IPS DF 6.9 (cell line): ENCODE results near the gene BOK.

Experiments used
- DNase-seq: peaks from one replicate; pipeline ENCODE4 v3.0.0-alpha.2; 2013; ENCODE audit warnings: low read depth, low spot score
- H3K27ac ChIP-seq: one replicate; pipeline ENCODE4 v1.5.1; 2013; ENCODE audit warnings: low read length, control low read depth
- H3K27me3 ChIP-seq: 2 replicates; pipeline ENCODE4 v1.6.1; 2013; ENCODE audit warnings: mild to moderate bottlenecking, low read length; ENCODE audit not compliant: control insufficient read depth, insufficient read depth
- H3K36me3 ChIP-seq: 2 replicates; pipeline ENCODE4 v1.6.1; 2013; ENCODE audit warnings: low read length; ENCODE audit not compliant: control insufficient read depth, insufficient read depth
- H3K4me1 ChIP-seq: 2 replicates; pipeline ENCODE4 v1.6.1; 2013; ENCODE audit warnings: low read length; ENCODE audit not compliant: control insufficient read depth, insufficient read depth
- H3K4me3 ChIP-seq: 2 replicates; pipeline ENCODE4 v1.5.1; 2013; ENCODE audit warnings: mild to moderate bottlenecking, low read length
- H3K9me3 ChIP-seq: 2 replicates; pipeline ENCODE4 v1.6.1; 2013; ENCODE audit warnings: low read length, inconsistent platforms; ENCODE audit not compliant: control insufficient read depth, insufficient read depth
- WGBS: extraction: QIAGEN DNeasy Blood & Tissue Kit; methylation state at CpG from one replicate; pipeline ENCODE4 v1.1.7; 2013; ENCODE audit warnings: mixed read lengths, missing lambda C conversion rate; ENCODE audit not compliant: insufficient read length, insufficient coverage; 5-methylcytosine and 5-hydroxymethylcytosine counted together

BOK gene

GRCh38 chr2:241602720-241603119, 44.2 kb downstream of the BOK start:
- no peak overlapping the region for H3K27ac ChIP-seq
- no peaks in the 10 kb centered on the region; the same call in 1 of the 2 replicates for H3K36me3 ChIP-seq
- WGBS, result no CpG with 5 or more reads among the region's 17 CpGs
- H3K4me1 ChIP-seq, result no peaks in the 10 kb centered on the region
- H3K9me3 ChIP-seq, result no peaks in the 10 kb centered on the region
- no peak overlapping the region for H3K4me3 ChIP-seq
- no peak for DNase-seq
- no peaks in the 10 kb centered on the region for H3K27me3 ChIP-seq

- DNase-seq, result no peak
- WGBS, result no CpG with 5 or more reads among the region's 5 CpGs
- H3K27me3 ChIP-seq, result no peaks in the 10 kb centered on the region
These were observed 45.1 kb downstream of the BOK start for GRCh38 chr2:241603686-241604085.

GRCh38 chr2:241606186-241606585, 47.6 kb downstream of the BOK start:
- Histone ChIP-seq H3K27ac (no peak overlapping the region), H3K27me3 (no peaks in the 10 kb centered on the region), H3K9me3 (no peaks in the 10 kb centered on the region), H3K4me3 (no peak overlapping the region), H3K4me1 (no peaks in the 10 kb centered on the region), H3K36me3 (no peaks in the 10 kb centered on the region; the same call in 1 of the 2 replicates)
- WGBS, result no CpG with 5 or more reads among the region's 8 CpGs
- no peak for DNase-seq

More at GRCh38 chr2:241603686-241604085, 45.1 kb downstream of the BOK start:
- H3K9me3 ChIP-seq, result no peaks in the 10 kb centered on the region
- no peaks in the 10 kb centered on the region for H3K4me1 ChIP-seq
- H3K36me3 ChIP-seq, result no peaks in the 10 kb centered on the region; the same call in 1 of the 2 replicates
- H3K27ac ChIP-seq, result no peak overlapping the region
- H3K4me3 ChIP-seq, result no peak overlapping the region

DNA sequence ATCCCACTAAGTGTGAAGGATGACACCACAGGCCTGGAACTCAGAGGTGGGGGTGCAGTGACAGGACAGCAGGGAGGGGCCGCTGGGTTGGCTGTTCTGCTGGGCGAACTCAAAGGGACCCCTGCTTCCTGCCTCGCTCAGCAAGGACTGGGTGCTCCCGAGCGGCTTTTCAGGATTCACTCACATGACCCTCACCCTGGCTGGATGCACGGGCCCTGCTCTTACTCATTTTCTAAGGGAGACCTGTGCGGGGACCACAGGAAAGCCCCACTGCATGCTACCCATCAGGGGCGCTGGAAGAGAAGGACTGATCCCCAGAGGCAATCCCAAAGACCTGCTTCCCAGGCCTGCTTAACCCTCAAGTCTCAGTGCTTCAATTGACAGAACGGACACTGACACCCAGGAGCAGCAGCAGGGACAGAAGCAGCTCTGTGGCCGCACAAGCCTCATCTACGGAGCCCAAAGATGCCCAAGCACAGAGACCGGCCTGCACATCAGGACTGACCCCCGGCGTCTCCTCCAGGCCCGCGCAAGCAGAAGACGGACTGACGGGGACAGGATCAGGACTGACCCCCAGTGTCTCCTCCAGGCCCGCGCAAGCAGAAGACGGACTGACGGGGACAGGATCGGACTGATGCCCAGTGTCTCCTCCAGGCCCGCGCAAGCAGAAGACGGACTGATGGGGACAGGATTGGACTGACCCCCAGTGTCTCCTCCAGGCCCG, 48.8 kb downstream of the BOK start:
- no peaks in the 10 kb centered on the region for H3K9me3 ChIP-seq
- H3K27ac ChIP-seq, result no peak overlapping the region
- no peak overlapping the region for H3K4me3 ChIP-seq
- DNase-seq, result no peak
- H3K36me3 ChIP-seq, result no peaks in the 10 kb centered on the region; the same call in 1 of the 2 replicates
- H3K27me3 ChIP-seq, result no peaks in the 10 kb centered on the region
- WGBS, result no CpG with 5 or more reads among the region's 27 CpGs
- no peaks in the 10 kb centered on the region for H3K4me1 ChIP-seq

- no peak overlapping the region for H3K4me3 ChIP-seq
- H3K9me3 ChIP-seq, result no peaks in the 10 kb centered on the region
- no peaks in the 10 kb centered on the region for H3K27me3 ChIP-seq
- H3K27ac ChIP-seq, result no peak overlapping the region
- WGBS, result no CpG with 5 or more reads among the region's 10 CpGs
- H3K36me3 ChIP-seq, result no peaks in the 10 kb centered on the region
- H3K4me1 ChIP-seq, result no peaks in the 10 kb centered on the region
- DNase-seq, result no peak
These were observed 50.3 kb downstream of the BOK start for GRCh38 chr2:241608881-241609280.

GRCh38 chr2:241609859-241610793, 51.6 kb downstream of the BOK start:
- H3K4me3 ChIP-seq, result peak overlapping the region; percentile 51; the same call in 1 of the 2 replicates
- no peaks in the 10 kb centered on the region for H3K9me3 ChIP-seq
- peak; percentile 88 for DNase-seq
- no peaks in the 10 kb centered on the region for H3K36me3 ChIP-seq
- H3K27me3 ChIP-seq, result no peaks in the 10 kb centered on the region
- WGBS, result no CpG with 5 or more reads among the region's 76 CpGs
- no peak overlapping the region for H3K27ac ChIP-seq
- no peaks in the 10 kb centered on the region for H3K4me1 ChIP-seq

DNA sequence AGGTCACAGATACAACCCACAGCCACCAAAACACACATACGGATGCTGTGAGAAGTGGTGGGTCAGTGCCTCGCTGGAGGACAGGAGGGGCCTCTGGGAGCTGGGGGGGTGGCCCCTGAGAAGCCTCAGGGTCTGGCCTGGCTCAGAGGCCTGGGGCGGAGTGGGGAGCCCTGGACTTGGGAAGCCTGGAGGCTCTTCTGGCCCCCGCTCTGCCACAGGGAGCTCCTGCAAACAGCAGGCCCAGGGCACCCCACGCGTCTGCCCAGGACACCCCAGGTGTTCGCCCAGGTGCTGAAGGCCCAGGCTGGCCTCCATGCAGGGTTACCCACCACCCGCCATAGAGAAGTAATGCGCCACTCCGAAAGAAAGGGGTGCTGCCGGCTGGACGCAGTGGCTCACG, 52.5 kb downstream of the BOK start:
- Histone ChIP-seq H3K4me1 (no peaks in the 10 kb centered on the region), H3K4me3 (no peak overlapping the region)

DNA sequence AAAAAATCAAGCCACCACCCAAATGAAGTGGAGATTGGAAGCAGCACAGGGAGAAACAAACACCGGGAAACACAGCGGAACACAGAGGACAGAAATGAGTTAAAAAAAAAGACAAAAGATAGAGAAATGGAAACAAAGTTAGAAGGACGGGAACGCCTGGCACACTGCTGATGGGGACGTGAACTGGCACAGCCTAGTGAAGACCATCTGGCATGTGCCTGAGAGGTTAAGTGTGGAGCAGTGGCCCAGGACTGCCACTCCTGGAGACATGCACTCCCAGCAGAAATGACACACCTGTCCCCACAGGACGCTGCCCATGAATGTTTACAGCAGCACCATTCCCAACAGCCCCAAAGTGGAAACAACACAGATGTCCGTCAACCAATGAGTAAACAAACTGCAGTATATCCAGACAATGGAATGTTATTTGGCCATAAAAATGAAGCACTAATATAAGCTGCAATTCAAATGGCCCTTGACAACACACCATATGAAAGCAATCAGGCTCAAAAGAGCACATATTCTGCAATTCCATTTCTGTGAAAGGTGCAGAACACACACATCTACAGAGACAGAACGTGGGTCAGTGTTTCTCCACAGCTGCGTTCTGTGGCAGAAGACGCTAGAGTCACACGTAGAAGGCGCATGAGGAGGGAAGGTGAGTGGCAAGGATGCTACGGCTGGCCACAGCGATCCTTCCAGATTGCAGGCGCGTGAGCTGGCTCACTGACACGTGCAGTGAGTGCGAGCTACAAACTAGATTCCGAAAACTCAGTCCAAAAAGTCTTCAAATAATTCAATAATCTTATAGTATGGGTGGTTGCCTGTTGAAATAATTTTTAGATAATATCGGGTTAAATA, 53.8 kb downstream of the BOK start:
- no peak for DNase-seq
- no peaks in the 10 kb centered on the region for H3K27me3 ChIP-seq
- no CpG with 5 or more reads among the region's 20 CpGs for WGBS
- no peak overlapping the region for H3K27ac ChIP-seq
- H3K4me3 ChIP-seq, result no peak overlapping the region
- no peaks in the 10 kb centered on the region for H3K9me3 ChIP-seq
- no peaks in the 10 kb centered on the region for H3K36me3 ChIP-seq
- no peaks in the 10 kb centered on the region; the same call in 1 of the 2 replicates for H3K4me1 ChIP-seq

More for the DNA sequence above, 52.5 kb downstream of the BOK start:
- H3K36me3 ChIP-seq, result no peaks in the 10 kb centered on the region
- no CpG with 5 or more reads among the region's 13 CpGs for WGBS
- DNase-seq, result no peak
- no peaks in the 10 kb centered on the region for H3K27me3 ChIP-seq
- H3K27ac ChIP-seq, result no peak overlapping the region
- no peaks in the 10 kb centered on the region for H3K9me3 ChIP-seq

DNA sequence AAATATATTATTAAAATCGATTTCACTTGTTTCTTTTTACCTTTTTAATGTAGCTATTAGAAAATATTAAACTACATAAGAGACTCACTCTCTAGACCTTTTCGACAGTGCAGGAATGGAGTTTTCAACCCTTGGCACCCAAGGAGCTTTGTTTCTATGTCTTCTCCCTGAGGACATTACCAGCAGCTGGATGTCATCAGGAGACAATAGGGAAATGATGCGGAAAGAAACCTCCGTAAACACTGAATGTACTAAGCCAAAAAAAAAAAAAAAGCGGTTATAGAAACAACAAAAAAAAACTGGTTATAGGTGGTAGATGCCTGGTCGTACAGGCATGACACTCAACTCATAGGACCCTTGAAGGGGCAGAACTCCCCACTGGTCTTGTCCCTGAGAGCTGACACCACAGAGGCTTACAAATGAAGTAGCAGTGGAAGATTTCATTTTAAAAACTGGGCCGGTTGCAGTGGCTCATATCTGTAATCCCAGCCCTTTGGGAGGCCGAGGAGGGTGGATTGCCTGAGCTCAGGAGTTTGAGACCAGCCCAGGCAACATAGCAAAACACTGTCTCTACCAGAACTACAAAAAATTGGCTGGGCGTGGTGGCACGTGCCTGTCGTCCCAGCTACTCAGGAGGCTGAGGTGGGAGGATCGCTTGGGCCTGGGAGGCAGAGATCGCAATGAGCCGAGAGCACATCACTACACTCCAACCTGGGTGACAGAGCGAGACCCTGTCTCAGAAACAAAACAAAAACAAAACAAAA, 54.7 kb downstream of the BOK start:
- H3K27ac ChIP-seq, result no peak overlapping the region
- H3K4me3 ChIP-seq, result no peak overlapping the region
- H3K4me1 ChIP-seq, result peaks cover 6% of the 10 kb centered on the region
- H3K9me3 ChIP-seq, result no peaks in the 10 kb centered on the region
- no CpG with 5 or more reads among the region's 15 CpGs for WGBS
- DNase-seq, result no peak
- no peaks in the 10 kb centered on the region for H3K27me3 ChIP-seq
- no peaks in the 10 kb centered on the region for H3K36me3 ChIP-seq
